Erythroblast (primary cell): Measurements from ENCODE around the gene C19orf81.

Experiments
- GATA1 ChIP-seq: IDR thresholded peaks from 2 replicates; pipeline ENCODE4 v1.6.1; 2011; ENCODE audit warnings: low read depth, mild to moderate bottlenecking, control low read depth, low read length, moderate library complexity
- POLR2A ChIP-seq: IDR thresholded peaks from 2 replicates; pipeline ENCODE4 v1.6.1; 2011; ENCODE audit warnings: mild to moderate bottlenecking, low read length

- no peak for TF ChIP-seq POLR2A
- TF ChIP-seq GATA1 = no peak
Observed at GRCh38 chr19:50679177-50680125, 30.2 kb downstream of the C19orf81 start.
